HG03139 (cell line): ENCODE data around the gene EMC8.

Source experiments
- ATAC-seq: cut with Tn5 transposase; IDR thresholded peaks from one replicate; pipeline ENCODE4 v1.9.1; 2021; ENCODE audit not compliant: unreplicated experiment

EMC8 gene

DNA sequence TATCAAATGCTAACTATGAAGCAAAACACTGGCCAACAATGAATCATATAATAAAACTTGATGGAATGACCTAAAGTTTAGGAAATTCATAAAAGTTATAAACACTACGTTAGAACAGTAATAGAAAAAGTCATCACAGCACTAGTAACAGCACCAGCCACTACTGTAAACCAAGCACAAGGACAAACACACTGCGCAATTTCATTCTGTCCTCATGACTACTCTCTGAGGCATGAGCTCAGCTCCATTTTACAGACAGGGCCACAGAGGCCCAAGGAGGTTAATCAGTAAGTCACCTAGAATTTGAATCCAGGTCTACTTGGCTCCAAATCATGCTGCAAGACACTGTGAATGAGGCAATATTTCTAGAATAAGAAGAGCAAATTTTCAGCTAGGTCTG lies 13.4 kb downstream of the EMC8 start:
- ATAC-seq: no peak

- ATAC-seq: no peak
These were observed 14.5 kb downstream of the EMC8 start for GRCh38 chr16:85784813-85785212.

DNA sequence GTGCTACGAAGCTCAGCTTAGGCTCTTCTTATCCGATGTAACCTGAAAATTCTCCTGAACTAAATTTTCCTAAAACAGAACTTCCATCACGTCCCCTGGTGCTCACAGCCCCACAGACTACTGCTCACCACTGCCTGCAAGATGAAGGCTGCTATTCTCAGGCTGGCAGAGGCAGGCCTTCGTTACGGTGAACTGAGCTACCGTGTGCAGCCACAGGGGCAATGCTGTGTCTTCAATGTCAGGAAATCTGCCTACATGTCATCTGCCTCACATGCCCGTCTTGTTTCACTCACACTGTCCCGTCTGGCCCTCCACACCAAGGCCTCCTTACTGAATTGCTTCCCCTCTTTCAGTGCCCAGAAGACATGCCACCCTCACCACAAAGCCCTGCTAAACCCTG lies 15.9 kb downstream of the EMC8 start:
- ATAC-seq: no peak

GRCh38 chr16:85782451-85782850 lies 16.9 kb downstream of the EMC8 start:
- ATAC-seq: no peak

- no peak for ATAC-seq
These were observed 17.5 kb downstream of the EMC8 start for GRCh38 chr16:85781695-85782370.

DNA sequence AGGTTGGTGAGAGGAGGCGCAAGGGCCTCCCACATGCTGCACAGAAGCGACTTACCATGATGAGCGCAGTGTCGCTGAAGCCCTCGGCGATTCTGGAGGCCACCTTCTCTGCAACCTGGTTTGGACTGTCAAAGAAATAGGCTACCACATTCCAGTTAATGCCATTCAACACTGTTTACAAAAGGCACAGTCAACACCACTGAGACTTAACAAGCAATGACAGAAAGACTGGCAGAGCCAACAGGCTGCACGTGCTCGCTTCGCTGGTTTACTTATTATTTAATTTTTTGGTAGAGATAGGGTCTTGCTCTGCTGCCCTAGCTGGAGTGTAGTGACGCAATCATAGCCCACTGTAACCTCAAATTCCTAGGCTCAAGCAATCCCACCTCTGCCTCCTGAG lies 18.2 kb downstream of the EMC8 start:
- ATAC-seq: no peak

- ATAC-seq: no peak
These were observed 19.1 kb downstream of the EMC8 start for GRCh38 chr16:85780281-85780680.

- no peak for ATAC-seq
These were observed 20.5 kb downstream of the EMC8 start for GRCh38 chr16:85778873-85779272.

DNA sequence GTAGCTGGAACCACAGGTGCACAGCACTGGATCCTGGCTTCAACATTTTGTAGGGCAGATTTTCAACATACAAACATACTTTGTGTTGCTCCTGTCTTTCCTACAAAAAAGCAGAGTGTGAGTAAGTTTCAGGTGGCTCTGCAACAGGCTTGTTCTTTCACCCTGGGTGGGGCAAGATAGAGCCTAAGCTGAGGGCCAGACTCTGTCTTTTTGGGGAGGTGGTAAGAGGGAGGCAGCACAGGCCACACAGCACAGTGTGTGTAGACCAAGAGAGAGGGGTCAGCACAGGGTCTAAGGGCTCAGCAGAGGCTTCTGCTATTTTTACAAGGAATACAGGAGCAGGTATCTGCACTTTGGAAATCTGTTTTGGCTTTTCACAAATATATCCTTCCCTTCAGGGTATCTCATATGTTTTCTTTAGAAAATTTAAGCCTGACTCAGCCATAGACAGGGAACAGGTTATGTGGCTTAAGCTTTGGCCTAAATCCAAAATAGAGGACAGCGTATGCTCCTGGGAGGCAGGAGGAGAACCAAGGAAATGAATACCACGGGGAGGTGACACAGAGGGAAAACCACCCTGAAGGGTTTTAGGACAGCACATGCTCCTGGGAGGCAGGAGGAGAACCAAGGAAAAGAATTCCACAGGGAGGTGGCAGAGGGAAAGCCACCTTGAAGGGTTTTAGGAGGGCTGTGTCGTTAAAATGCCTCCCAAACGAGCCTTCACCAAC lies 21.6 kb downstream of the EMC8 start:
- no peak for ATAC-seq

- ATAC-seq: no peak
These were observed 24.5 kb downstream of the EMC8 start for GRCh38 chr16:85774811-85775210.

DNA sequence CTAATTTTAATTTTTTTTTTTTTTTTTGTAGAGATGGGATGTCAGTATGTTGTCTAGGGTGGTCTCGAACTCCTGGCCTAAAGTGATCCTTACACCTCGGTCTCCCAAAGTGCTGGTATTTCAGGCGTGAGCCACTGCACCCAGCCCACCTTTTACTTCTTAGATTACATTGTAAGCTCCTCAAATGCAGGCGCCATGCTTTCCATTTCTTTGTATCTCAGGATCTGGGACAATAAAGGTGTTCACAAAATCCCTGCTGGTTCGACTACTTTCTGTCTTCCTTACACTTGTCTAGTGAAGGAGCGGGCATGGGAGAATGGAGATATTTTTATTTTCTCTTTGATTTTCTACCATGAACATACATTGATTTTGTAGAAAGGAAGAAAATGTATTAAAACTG lies 25.2 kb downstream of the EMC8 start:
- no peak for ATAC-seq

GRCh38 chr16:85773044-85773443 lies 26.3 kb downstream of the EMC8 start:
- no peak for ATAC-seq

- no peak for ATAC-seq
These were observed 28.6 kb downstream of the EMC8 start for GRCh38 chr16:85770741-85771140.

DNA sequence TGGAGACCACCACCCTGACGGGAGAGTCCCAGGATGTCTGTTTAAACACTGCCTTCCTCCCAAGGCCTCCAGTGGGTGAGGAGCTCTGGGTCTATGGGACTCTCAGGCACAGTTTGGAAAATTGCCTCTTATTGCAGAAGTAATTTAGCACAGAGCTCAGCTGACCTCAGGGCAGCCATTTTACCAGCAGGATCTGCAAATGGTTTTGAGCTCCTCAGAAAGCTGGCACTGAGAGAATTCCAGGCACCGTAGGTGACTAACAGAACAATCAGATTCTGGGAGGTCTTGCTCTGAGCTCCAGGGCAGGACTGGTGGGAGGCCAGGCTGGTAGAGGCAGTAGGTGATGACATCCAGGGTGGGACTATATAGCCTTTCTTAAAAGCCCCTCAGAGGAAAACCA lies 31.1 kb downstream of the EMC8 start:
- no peak for ATAC-seq

DNA sequence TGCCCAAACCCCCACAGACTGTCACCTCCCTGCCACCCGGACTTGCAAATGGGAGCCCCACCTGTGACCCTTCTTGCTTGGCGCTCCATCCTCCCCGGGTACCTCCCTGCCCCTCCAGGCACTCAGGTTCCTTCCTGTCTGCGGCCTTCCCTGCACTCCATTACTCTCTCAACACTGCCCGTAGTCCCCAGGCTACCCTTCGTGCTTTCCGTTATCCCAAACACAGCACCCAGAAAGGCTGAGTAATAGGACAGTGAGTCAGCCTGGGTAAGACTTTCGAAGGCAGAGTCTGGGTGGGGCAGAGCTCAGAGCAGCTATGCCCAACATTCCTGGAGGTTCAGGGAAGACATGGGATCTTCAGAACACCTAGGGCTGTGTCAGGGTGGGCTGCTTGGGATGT lies 31.8 kb downstream of the EMC8 start:
- no peak for ATAC-seq

- no peak for ATAC-seq
These were observed 33.6 kb downstream of the EMC8 start for GRCh38 chr16:85765767-85766166.

- no peak for ATAC-seq
These were observed 34.1 kb downstream of the EMC8 start for GRCh38 chr16:85765211-85765610.

DNA sequence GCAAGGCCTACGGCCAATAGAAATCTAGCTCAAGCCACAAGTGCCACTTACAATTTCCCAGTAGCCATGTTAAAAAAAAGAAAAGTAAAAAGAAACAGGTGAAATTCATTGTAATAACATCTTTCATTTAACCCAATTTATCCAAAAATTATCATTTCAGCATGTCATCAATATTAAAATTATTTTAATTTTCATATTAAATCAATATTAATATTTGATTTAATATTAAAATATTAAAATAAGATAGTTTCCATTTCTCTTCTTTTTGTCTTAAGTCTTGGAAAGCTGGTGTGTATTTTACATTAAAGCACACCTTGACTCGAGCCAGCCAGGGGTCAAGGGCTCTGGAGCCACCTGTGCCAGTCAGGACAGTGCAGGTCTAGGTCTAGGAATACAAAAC lies 35.7 kb downstream of the EMC8 start:
- no peak for ATAC-seq

DNA sequence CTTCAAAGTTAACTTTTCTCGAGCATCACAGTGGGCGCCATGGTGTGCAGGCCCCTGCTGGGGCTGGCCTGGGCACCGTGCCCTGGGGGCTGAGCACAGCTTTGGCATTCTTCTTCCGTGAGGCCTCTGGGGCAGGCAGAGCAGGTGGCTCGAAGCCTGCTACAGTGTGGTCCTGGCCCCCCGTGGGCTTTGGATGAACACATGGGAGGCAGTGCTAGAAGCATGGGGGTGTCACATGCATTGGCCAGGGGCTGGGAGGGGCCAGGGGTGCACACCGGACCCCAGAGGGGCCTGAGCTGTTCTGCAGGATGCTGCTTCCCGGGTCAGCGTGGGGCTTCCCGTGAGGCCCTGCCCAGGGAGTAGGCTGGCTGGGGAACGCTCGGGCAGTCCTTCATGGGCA lies 36.4 kb downstream of the EMC8 start:
- no peak for ATAC-seq

- ATAC-seq: no peak
These were observed 37.5 kb downstream of the EMC8 start for GRCh38 chr16:85761861-85762260.

DNA sequence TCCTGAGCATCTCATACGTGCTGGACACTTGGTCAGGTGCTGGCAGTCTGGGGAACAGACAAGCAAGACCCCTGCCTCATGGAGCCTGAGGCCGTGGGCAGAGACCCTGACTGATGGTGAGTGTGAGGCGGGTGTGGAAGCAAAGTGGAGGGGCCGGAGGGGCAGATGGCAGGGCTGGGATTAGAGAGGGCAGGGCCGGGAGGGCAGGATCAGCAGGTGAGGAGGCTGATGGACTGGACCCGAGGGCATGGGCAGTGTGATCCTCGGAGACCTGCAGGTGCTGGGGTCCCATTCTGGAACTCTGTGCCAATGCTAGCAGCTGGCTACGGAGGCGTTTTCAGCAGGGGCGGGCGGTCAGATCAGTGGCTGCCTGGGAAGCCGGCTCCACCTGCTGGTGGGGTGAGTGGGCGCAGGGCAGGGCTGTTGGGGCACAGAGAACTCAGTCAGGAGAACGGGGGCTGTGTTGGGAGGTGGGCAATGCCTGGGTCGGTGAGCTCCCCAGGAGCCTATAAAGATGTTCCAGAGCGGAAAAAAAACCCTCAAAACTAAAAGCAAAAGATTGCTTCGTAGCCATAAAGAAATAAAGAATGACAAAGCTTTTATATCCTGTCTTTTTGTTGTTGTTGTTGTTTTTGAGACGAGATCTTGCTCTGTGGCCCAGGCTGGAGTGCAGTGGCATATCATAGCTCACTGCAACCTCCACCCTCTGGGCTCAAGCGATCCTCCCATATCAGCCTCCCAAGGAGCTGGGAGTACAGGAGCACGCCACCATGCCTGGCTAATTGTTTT lies 39.5 kb downstream of the EMC8 start:
- no peak for ATAC-seq

- no peak for ATAC-seq
These were observed 40.2 kb downstream of the EMC8 start for GRCh38 chr16:85759136-85759535.
